Hippocampal formation (tissue), 2 donors: ENCODE data around the gene RFTN1.

Source experiments
- DNase-seq, 2 donors: peaks; one replicate each; lab custom pipeline; 2025; lab: John Stamatoyannopoulos, UW

RFTN1 gene

GRCh38 chr3:16528581-16528993 lies 15.1 kb upstream of the RFTN1 start:
- DNase-seq: no peak

DNA sequence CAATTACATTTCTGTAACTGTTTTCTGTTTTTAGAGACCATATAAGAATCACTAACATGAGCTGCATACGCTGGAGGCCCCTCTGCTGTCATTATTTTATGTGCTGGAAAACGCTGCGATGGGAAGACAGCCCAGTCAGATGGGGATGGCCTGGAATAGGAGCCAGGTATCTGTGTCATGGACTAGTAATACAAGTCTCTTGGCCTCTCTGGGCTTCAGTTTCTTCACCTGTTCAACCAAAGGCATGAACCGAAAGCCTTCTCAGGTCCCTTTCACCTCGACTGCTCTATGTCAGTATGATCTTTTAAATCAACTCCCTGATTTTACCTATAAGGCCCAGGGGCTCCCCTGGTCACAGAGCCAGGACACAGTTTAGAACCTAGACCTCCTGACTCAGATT lies 14.6 kb upstream of the RFTN1 start:
- DNase-seq: no peak

- DNase-seq: no peak
These were observed 10.7 kb upstream of the RFTN1 start for GRCh38 chr3:16524196-16524595.

- DNase-seq: no peak
These were observed 10.3 kb upstream of the RFTN1 start for GRCh38 chr3:16523778-16524177.

DNA sequence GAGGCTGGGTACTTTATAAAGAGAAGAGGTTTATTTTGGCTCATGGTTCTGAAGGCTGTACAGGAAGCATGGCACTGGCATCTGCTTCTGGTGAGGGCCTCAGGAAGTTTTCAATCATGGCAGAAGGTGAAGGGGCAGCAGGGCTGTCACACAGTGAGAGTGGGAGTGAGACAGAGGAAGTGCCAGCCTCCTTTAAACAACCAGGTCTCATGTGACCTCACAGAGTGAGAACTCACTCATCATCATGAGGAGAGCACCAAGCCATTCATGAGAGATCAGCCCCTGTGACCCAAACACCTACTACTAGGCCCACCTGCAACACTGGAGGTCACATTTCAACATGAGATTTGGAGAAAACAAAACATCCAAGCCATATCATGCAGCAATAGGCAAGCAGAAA lies 9.3 kb upstream of the RFTN1 start:
- DNase-seq: no peak

DNA sequence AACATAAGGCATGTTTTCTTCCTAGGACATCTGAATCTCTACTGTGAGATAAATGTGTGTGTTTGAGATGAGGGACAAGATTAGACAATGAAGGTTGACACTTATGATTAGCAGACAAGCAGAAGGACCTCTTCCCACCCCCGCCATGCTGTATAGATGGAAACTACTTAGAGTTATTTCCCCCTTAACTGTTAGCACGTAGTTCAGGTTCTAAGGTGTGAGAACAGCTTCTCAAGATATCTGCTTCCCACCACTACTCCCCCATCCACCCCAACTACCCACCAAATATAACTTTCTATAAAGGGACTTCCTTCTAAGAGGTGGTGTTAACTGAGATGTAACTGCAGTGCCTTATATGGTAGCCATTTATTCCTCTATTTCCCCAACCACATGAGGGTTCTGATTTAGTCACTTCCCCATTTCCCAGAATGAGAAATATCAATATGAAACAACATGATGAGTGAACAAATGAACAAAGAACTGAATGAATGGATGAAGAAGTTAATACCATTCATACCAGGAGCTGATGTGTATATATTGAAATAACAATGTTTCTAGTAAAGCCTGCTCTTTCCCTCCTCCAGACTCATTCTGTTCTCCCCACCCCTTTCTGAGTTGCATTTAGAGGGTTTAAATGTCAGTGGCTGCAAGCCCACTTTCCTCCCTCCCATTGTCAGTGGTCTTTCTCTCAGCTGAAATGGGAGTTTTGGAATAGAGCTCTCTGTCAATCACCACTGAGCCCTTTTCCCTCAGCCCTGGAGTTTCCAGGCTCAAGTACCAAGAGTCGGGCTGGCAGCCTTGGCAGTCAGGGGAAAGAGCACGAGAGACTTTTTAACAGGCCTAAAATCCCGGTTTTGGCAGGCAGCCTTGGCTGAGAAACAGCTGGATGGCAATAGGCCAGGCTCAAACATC lies 7.7 kb upstream of the RFTN1 start:
- DNase-seq: no peak

GRCh38 chr3:16520241-16520969 lies 6.9 kb upstream of the RFTN1 start:
- no peak for DNase-seq

- peak in 1 of 2 donors; percentile 37 for DNase-seq
These were observed 3.4 kb upstream of the RFTN1 start for GRCh38 chr3:16516695-16517481.

- DNase-seq: no peak
These were observed 2.5 kb upstream of the RFTN1 start for GRCh38 chr3:16515885-16516420.

DNA sequence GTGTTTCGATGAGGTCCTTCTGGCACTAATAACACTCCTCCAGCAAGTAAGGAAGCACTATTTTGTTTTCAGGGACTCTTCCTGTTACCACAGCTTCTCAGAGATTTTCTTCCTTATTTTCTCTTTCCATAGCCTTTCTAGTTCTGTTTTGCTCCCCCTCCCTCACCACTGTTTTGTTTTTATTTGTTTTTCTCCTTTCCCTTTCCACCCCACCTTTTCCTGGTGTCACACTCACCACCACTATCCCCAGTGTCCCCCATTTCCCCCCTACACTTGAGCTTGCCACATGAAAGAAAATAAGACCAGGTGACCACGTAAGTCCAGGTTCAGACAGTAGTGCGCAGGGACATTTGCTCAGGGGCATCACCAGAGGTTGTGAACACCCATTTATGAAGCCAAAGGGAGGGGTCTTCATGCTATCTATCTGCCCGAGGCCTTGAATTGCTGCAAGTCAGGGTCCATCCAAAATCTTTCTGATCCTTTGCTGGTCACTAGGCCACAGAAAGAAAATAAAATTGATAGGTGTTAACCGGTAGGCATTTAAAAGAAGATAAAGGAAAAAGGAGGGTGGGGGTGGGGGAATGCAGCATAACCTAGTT lies 1.4 kb upstream of the RFTN1 start:
- no peak for DNase-seq

DNA sequence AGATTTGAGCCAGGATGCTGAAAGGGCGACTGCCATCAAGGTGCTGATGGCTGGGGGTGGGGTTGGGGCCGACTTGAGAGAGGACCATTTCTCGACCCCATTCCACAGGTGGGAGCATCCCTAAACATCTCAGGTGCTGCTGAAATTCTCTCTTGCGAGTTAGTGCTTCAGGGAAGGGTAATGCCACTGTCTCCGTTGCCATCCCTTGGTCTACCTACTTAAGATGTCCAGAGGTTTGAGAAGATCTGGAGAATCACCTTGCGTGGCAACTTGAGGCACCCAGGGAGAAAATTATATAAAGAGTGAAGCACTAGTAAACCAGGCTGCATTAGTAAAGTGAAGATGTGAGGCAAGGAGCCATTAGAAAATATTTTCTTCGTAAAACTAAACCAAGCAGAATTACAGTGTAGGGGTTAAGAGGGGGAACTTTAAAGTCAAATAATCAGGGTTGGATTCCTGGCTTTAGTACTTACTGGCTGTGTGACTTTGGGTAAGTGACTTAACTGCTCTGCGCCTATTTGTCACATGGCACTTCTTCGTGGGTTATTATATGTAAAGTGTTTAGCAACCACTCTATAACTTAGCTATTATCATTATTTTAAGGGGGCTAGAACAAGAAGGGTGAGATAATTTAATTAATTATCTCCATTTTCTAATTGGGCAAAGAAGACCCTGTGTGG lies 662 bp upstream of the RFTN1 start:
- DNase-seq: no peak

DNA sequence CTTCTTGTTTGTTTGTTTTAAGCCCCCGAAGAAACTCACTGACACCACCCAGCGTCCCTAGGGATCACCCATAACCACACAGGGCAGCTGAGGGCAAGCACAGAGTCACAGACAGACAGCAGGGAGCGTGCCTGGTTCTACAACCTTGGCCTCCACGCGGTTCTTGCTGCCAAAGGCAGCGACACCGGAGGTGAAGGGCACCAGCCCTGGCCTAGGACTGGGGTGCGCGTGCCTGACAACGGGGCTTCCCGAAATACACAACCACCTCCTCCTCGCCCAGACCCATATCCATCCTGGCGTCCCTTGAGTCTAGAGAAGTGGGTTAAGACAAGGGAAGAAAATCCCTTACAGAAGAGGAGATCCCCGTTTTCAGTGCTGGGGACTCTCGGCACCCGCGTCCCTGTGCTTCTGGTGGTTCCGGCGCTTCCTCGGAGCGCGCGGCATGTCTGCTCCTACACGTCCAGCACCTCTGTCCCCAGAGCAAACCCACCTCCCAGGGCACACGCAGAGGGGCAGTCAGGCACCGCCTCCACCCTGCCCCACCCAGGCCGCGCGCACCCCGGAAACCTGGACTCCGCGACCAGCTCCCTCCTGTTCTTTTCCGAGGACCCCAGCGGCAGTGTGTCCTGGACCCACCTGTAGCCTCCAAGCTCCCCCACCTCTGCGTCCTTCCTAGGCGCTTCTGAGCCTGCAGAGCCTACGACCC lies 911 bp downstream of the RFTN1 start:
- no peak for DNase-seq

DNA sequence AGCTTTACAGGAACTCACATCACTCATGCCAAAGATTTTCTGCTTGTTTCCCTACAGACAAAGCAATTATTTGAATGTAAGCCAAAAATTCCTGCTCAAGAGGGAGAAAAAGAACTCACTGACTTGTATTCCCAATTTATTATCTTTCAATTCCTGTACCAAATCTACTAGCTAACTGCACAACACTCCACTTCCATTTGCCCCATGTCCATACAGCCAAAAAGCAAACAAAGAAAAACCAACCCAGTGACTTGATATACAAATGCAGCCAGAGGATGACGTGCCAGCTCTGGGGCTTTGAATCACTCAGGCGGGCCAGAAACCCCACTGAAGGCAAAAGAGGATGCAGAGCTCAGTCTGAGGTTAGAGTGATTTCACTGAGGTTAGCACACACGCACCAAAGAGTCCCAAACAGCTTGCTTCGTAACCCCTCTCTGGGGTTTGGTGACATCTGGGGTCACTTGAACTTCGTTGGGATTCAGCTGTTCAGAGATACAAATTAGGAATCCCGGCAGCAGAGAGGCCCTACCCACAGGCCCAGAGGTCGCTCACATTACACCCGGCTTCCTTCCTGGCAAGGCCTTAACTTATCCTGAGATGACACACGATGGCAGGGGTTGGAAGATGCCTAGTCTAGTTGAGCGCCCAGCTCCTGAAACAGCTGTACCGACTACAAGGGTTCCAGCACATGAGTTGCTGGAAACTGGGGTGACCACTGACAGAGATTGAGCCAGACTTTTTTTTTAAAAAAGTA lies 1.6 kb downstream of the RFTN1 start:
- no peak for DNase-seq

- DNase-seq: no peak
These were observed 2.7 kb downstream of the RFTN1 start for GRCh38 chr3:16510620-16511319.

DNA sequence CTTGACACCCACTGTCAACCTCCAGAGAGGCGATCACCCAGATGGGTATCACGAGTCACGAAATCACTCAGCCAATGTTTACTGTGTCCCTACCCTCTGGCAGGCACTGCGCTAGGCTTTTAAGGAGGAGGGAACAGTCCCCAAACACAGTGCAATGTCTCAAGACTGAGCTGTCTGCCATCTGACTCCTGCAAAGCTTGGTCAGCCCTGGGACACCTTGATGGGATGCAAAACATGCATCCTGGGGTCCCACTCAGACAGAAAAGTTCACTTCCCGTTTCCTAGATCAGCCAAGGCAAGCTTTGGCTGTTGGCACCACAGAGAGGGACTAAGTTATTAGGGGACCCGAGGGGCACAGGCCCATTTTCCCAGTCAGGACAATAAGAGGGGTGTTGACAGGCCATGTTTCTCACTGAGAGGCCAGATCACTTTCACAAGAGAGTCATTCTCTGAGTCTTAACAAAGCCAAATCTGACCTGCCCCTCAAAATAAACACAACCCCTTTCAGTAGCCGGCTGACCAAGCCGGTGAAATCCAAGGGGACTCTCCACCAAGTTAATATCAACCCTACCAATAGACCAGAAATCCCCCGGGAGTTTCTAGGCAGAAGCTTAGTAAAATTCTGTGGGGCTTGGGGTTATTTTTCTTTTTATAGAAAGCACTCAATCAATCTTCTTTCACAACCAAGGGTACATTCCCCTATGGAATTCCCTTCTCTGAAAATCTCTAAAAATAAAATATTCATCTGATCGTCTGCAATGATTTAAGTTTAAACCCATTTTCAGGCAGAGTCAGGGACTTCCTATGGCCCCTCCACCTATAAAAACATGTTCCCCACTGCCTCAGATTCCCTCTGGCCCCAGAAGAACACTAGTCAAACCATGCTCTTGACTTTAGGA lies 3.5 kb downstream of the RFTN1 start:
- no peak for DNase-seq

DNA sequence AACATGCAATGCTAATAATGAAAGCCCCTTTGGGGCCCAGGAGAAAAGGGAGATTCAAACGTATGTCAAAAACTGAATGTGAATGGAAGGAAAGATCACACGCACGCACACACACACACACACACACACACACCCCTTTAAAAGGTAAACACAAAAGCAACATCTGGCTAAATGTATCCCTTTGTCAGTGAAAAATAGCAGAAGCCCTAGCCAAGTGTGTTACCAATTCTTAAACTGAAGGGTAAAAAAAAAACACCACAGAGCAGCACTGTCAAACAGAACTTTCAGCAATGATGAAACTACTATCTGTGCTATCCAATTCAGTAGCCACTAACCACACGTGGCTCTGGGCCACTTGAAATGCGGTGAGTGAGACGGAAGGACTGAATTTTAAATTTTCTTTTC lies 4.9 kb downstream of the RFTN1 start:
- DNase-seq: no peak

GRCh38 chr3:16508243-16508578 lies 5.3 kb downstream of the RFTN1 start:
- DNase-seq: no peak

GRCh38 chr3:16507578-16508242 lies 5.8 kb downstream of the RFTN1 start:
- DNase-seq: no peak
